K562 (cell line): ENCODE measurements around the gene CYP21A2. TPM values are rescaled to one million over a fixed set of nuclear protein-coding genes. Genes with fewer than 3 reads are reported as not detected.

Experiments used
- ARID1B ChIP-seq: fragments of 450-650 bp; IDR thresholded peaks from 2 replicates; pipeline ENCODE4 v1.6.1; 2016; ENCODE audit warnings: antibody characterized with exemption, mild to moderate bottlenecking, inconsistent platforms
- CBX5 ChIP-seq: IDR thresholded peaks from 2 replicates; pipeline ENCODE4 v1.6.1; 2014; ENCODE audit warnings: low read depth, borderline replicate concordance
- CREBBP ChIP-seq: IDR thresholded peaks from one replicate; pipeline ENCODE4 v1.6.1; 2012; ENCODE audit warnings: low read depth, mild to moderate bottlenecking, control low read depth, inconsistent platforms, low read length
- CTBP1 ChIP-seq: fragments of 450-650 bp; IDR thresholded peaks from 2 replicates; pipeline ENCODE4 v1.6.1; 2016; ENCODE audit warnings: borderline replicate concordance
- FOXA1 ChIP-seq: fragments of 450-650 bp; IDR thresholded peaks from 2 replicates; pipeline ENCODE4 v1.6.1; 2016; ENCODE audit warnings: mild to moderate bottlenecking, borderline replicate concordance
- HDAC8 ChIP-seq: fragments of 450-650 bp; IDR thresholded peaks from 2 replicates; pipeline ENCODE4 v1.6.1; 2016; ENCODE audit warnings: mild to moderate bottlenecking, missing genetic modification characterization, moderate library complexity, missing compliant biosample characterization
- JUN ChIP-seq, 2 experiments: sonication (generic) in 1 of 2; formaldehyde crosslinking in 1 of 2; IDR thresholded peaks; 2 replicates each; pipeline versions ENCODE4 v1.6.1 to v1.8.0; 2012 to 2022; ENCODE audit warnings: borderline replicate concordance in 2 of 2, mild to moderate bottlenecking in 2 of 2, improper control_type of control experiment in 1 of 2, low read depth in 1 of 2, low read length in 1 of 2, missing genetic modification reagents in 1 of 2
- LCOR ChIP-seq: sonication (generic); formaldehyde crosslinking; IDR thresholded peaks from 2 replicates; pipeline ENCODE4 v1.8.0; 2022; ENCODE audit warnings: mild to moderate bottlenecking, missing genetic modification reagents
- MBD2 ChIP-seq: sonication (generic); IDR thresholded peaks from 2 replicates; pipeline ENCODE4 v1.6.1; 2016; ENCODE audit warnings: low read depth, borderline replicate concordance
- NCOA2 ChIP-seq, 2 experiments: fragments of 450-650 bp; IDR thresholded peaks; 2 replicates each; pipeline ENCODE4 v1.6.1; 2018; ENCODE audit warnings: mild to moderate bottlenecking in 2 of 2, moderate library complexity in 1 of 2; ENCODE audit not compliant: partially characterized antibody in 2 of 2
- NFE2 ChIP-seq: IDR thresholded peaks from 2 replicates; pipeline ENCODE4 v1.6.1; 2014; ENCODE audit warnings: antibody characterized with exemption, low read depth
- OTX1 ChIP-seq: fragments of 450-650 bp; formaldehyde crosslinking; IDR thresholded peaks from 2 replicates; pipeline ENCODE4 v1.4.0; 2022; ENCODE audit warnings: mild to moderate bottlenecking
- PCBP2 ChIP-seq: fragments of 200-400 bp; formaldehyde crosslinking; IDR thresholded peaks from 2 replicates; pipeline ENCODE4 v1.6.1; 2018; ENCODE audit warnings: low read length, low read depth, mild to moderate bottlenecking, moderate library complexity; ENCODE audit not compliant: poor library complexity, severe bottlenecking
- PRMT5 ChIP-seq: sonication (generic); formaldehyde crosslinking; IDR thresholded peaks from 2 replicates; pipeline ENCODE4 v1.5.0; 2020; ENCODE audit warnings: missing genetic modification reagents
- SAFB ChIP-seq: fragments of 200-400 bp; formaldehyde crosslinking; IDR thresholded peaks from 2 replicates; pipeline ENCODE4 v1.6.1; 2017; ENCODE audit warnings: low read depth, low read length, borderline replicate concordance
- SMARCE1 ChIP-seq: fragments of 450-650 bp; IDR thresholded peaks from 2 replicates; pipeline ENCODE4 v1.7.1; 2016; ENCODE audit warnings: mild to moderate bottlenecking
- TEAD1 ChIP-seq, 2 experiments: fragments of 450-650 bp in 1 of 2; sonication (generic) in 1 of 2; formaldehyde crosslinking; IDR thresholded peaks; 2 replicates each; pipeline versions ENCODE4 v1.4.0 to v1.8.0; 2020 to 2022; ENCODE audit warnings: mild to moderate bottlenecking in 2 of 2, missing genetic modification reagents in 1 of 2
- ZNF316 ChIP-seq: fragments of 450-650 bp; IDR thresholded peaks from 2 replicates; pipeline ENCODE4 v1.6.1; 2016
- polyA plus RNA-seq, 8 experiments: library from polyadenylated mRNA; depleted of rRNA in 4 of 8; stranded (reverse) in 5 of 8; unstranded in 3 of 8; fragments of >200 nt; fragmentation: Nextera tagmentation in 2 of 8; fragmentation: Illumina TruSeq in 1 of 8; extraction: Ambion mirVana in 2 of 8; extraction: Trizol in 1 of 8; gene quantifications; 2 replicates each; pipeline versions ENCODE4 v1.2.1 to v1.2.3, GENCODE V29; 2011 to 2014; ENCODE audit warnings: inconsistent platforms in 1 of 8, missing spikeins in 1 of 8
- total RNA-seq, 7 experiments: library from RNA; depleted of rRNA in 6 of 7; stranded (reverse); fragments of >200 nt in 6 of 7; fragmentation: Illumina TruSeq in 2 of 7; extraction: Trizol in 2 of 7; gene quantifications; 2 replicates each; pipeline versions ENCODE4 v1.2.1 to v1.2.3, GENCODE V29; 2011 to 2021; ENCODE audit warnings: low replicate concordance in 1 of 7
- TF ChIP-seq, protein P1 (sequence below): fragments of 250-450 bp; sonication (Bioruptor Pico); IDR thresholded peaks from 2 replicates; pipeline ENCODE4 v1.5.0; 2020; ENCODE audit warnings: mild to moderate bottlenecking
- TF ChIP-seq, protein P2 (sequence below): sonication (generic); formaldehyde crosslinking; IDR thresholded peaks from 2 replicates; pipeline ENCODE4 v1.8.1; 2023; ENCODE audit warnings: mild to moderate bottlenecking, missing genetic modification reagents
- TF ChIP-seq, protein P3 (sequence below), 2 experiments: fragments of 450-650 bp in 1 of 2; sonication (generic) in 1 of 2; formaldehyde crosslinking in 1 of 2; IDR thresholded peaks in 1 of 2; conservative IDR thresholded peaks in 1 of 2; 2 replicates each; pipeline versions ENCODE4 v1.6.1 to v1.8.1; 2016 to 2023; ENCODE audit warnings: mild to moderate bottlenecking in 2 of 2, moderate library complexity in 2 of 2, inconsistent platforms in 1 of 2, missing genetic modification reagents in 1 of 2
- TF ChIP-seq, protein P4 (sequence below): fragments of 450-650 bp; conservative IDR thresholded peaks from 2 replicates; pipeline ENCODE4 v1.6.1; 2016; ENCODE audit warnings: missing genetic modification characterization, low read depth, mild to moderate bottlenecking, control low read depth, missing compliant biosample characterization
- TF ChIP-seq, protein P5 (sequence below): sonication (generic); formaldehyde crosslinking; IDR thresholded peaks from 2 replicates; pipeline ENCODE4 v1.8.0; 2022; ENCODE audit warnings: mild to moderate bottlenecking, missing genetic modification reagents

Gene CYP21A2
- total and polyA plus RNA-seq, 9 of the 15 experiments (the other 6 are each of a cell fraction or from before 2014, with no cell fraction given), result 0.03 to 1.4 (median 0.19) TPM

DNA sequence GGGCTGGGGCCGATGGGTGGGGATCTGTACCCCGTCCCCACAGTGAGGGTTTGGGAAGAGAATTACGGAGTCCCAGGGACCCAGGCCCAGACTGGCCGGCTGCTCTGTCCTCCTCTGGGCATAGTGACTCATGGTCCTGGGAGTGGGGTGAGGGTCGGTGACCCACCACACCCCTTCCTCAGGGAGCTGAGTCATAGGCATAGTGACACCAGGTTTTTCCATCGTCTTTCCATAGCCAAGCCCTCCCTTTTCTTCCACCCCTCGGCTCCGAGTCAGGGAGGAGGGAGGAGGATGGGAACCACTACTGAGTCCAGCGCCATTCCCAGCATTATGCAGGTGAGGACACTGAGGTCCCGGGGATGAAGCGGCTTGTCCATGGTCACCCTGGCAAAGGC, 8.9 kb downstream of the CYP21A2 start (continued):
- peak; percentile 57 for TF ChIP-seq NFE2
- no peak for TF ChIP-seq MBD2
- no peak for TF ChIP-seq OTX1
- TF ChIP-seq CREBBP, result no peak
- TF ChIP-seq, protein P1, sequence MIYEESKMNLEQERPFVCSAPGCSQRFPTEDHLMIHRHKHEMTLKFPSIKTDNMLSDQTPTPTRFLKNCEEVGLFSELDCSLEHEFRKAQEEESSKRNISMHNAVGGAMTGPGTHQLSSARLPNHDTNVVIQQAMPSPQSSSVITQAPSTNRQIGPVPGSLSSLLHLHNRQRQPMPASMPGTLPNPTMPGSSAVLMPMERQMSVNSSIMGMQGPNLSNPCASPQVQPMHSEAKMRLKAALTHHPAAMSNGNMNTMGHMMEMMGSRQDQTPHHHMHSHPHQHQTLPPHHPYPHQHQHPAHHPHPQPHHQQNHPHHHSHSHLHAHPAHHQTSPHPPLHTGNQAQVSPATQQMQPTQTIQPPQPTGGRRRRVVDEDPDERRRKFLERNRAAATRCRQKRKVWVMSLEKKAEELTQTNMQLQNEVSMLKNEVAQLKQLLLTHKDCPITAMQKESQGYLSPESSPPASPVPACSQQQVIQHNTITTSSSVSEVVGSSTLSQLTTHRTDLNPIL (CRISPR knock-in tag), result no peak
- TF ChIP-seq JUN (IDR thresholded peaks at IDR 0.05; ENCODE audit: borderline replicate concordance, low read depth, low read length), result 0 out of 2 replicates have a peak, but pooled peaks have one; percentile 79
- TF ChIP-seq JUN (CRISPR knock-in tag; IDR thresholded peaks at IDR 0.05; ENCODE audit: borderline replicate concordance), result no peak
- no peak for TF ChIP-seq LCOR
- TF ChIP-seq ZNF316, result 0 out of 2 replicates have a peak, but pooled peaks have one; percentile 20
- TF ChIP-seq SMARCE1, result peak; percentile 62
- TF ChIP-seq, protein P2, sequence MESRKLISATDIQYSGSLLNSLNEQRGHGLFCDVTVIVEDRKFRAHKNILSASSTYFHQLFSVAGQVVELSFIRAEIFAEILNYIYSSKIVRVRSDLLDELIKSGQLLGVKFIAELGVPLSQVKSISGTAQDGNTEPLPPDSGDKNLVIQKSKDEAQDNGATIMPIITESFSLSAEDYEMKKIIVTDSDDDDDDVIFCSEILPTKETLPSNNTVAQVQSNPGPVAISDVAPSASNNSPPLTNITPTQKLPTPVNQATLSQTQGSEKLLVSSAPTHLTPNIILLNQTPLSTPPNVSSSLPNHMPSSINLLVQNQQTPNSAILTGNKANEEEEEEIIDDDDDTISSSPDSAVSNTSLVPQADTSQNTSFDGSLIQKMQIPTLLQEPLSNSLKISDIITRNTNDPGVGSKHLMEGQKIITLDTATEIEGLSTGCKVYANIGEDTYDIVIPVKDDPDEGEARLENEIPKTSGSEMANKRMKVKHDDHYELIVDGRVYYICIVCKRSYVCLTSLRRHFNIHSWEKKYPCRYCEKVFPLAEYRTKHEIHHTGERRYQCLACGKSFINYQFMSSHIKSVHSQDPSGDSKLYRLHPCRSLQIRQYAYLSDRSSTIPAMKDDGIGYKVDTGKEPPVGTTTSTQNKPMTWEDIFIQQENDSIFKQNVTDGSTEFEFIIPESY, result no peak
- TF ChIP-seq NCOA2 (IDR thresholded peaks at IDR 0.05; ENCODE audit: partially characterized antibody in 2 of 2), result no peak
- TF ChIP-seq, protein P3, sequence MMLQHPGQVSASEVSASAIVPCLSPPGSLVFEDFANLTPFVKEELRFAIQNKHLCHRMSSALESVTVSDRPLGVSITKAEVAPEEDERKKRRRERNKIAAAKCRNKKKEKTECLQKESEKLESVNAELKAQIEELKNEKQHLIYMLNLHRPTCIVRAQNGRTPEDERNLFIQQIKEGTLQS (IDR thresholded peaks at IDR 0.05), result peak; percentile 89
- TF ChIP-seq, protein P3 (CRISPR knock-in tag; conservative IDR thresholded peaks at IDR 0.05), result no peak
- TF ChIP-seq FOXA1, result no peak
- TF ChIP-seq HDAC8 (tag), result no peak
- TF ChIP-seq CTBP1, result no peak
- no peak for TF ChIP-seq PRMT5 (CRISPR knock-in tag)
- no peak for TF ChIP-seq TEAD1 (CRISPR knock-in tag; IDR thresholded peaks at IDR 0.05)
- TF ChIP-seq, protein P4, sequence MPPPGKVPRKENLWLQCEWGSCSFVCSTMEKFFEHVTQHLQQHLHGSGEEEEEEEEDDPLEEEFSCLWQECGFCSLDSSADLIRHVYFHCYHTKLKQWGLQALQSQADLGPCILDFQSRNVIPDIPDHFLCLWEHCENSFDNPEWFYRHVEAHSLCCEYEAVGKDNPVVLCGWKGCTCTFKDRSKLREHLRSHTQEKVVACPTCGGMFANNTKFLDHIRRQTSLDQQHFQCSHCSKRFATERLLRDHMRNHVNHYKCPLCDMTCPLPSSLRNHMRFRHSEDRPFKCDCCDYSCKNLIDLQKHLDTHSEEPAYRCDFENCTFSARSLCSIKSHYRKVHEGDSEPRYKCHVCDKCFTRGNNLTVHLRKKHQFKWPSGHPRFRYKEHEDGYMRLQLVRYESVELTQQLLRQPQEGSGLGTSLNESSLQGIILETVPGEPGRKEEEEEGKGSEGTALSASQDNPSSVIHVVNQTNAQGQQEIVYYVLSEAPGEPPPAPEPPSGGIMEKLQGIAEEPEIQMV, result no peak
- TF ChIP-seq, protein P5, sequence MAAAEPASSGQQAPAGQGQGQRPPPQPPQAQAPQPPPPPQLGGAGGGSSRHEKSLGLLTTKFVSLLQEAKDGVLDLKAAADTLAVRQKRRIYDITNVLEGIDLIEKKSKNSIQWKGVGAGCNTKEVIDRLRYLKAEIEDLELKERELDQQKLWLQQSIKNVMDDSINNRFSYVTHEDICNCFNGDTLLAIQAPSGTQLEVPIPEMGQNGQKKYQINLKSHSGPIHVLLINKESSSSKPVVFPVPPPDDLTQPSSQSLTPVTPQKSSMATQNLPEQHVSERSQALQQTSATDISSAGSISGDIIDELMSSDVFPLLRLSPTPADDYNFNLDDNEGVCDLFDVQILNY, result peak; percentile 45; the same call in 1 of the 2 replicates
- TF ChIP-seq ARID1B, result peak; percentile 62
- TF ChIP-seq PCBP2, result no peak
- TF ChIP-seq SAFB, result no peak
- no peak for TF ChIP-seq CBX5
